HepG2 (cell line): Measurements from ENCODE around the gene IQSEC1. TPM values are rescaled to one million over a fixed set of nuclear protein-coding genes. Genes with fewer than 3 reads are reported as not detected.

ENCODE experiments used
- ATAC-seq: fragments of 200-7000 bp; cut with Tn5 transposase; 3 replicates; pipeline ENCODE4 v1.9.1; 2020; ENCODE audit warnings: mild to moderate bottlenecking, moderate library complexity
- BruUV-seq: library from RNA; stranded (reverse); fragments of 400-500 nt; replicated peaks from 2 replicates; lab custom pipeline; 2021; lab: Mats Ljungman, UMichigan
- CTCF ChIA-PET: fragments of 300-600 bp; formaldehyde crosslinking; extraction: SDS; loops from one replicate; lab custom pipeline; 2021; ENCODE audit warnings: low total read pairs, inconsistent platforms, low intra/inter-chr PET ratio; lab: Yijun Ruan, JAX
- POLR2A ChIA-PET: fragments of 350-600 bp; sonication (Branson Sonifier 250); formaldehyde crosslinking; loops from one replicate; lab custom pipeline; 2020; ENCODE audit warnings: antibody characterized with exemption, inconsistent platforms; lab: Yijun Ruan, JAX
- DNase-seq: peaks from one replicate; pipeline ENCODE4 v3.0.0-alpha.2; 2015; ENCODE audit warnings: low spot score
- FAIRE-seq: peaks from 3 replicates; lab custom pipeline; 2011; peaks lifted over from hg19 to GRCh38; lab: Jason Lieb, UNC
- H2AFZ ChIP-seq: one replicate; pipeline ENCODE4 v1.6.1; 2011; ENCODE audit warnings: low read length, inconsistent platforms
- H3K27ac ChIP-seq: fragments of 300-600 bp; 3 replicates; pipeline ENCODE4 v1.8.0; 2011; ENCODE audit warnings: mixed run types, mild to moderate bottlenecking, mixed read lengths, low read length, inconsistent platforms; ENCODE audit not compliant: insufficient read depth; ENCODE audit errors: extremely low read length
- H3K27me3 ChIP-seq, 2 experiments: fragments of 200-600 bp in 1 of 2; 2 replicates in 1 of 2; 3 replicates in 1 of 2; pipeline versions ENCODE4 v1.6.0 to v1.8.0; 2011; ENCODE audit warnings: low read length in 2 of 2, mild to moderate bottlenecking in 2 of 2, moderate library complexity in 2 of 2, inconsistent platforms in 1 of 2; ENCODE audit not compliant: insufficient read depth in 2 of 2, control insufficient read depth in 1 of 2
- H3K36me3 ChIP-seq, 2 experiments: fragments of 200-600 bp in 1 of 2; replicated peaks in 1 of 2; 2 replicates in 1 of 2; 3 replicates in 1 of 2; pipeline versions ENCODE4 v1.5.1 to v1.8.0; 2011; ENCODE audit warnings: low read length in 2 of 2, inconsistent platforms in 1 of 2; ENCODE audit not compliant: insufficient read depth in 2 of 2, control insufficient read depth in 1 of 2
- H3K4me1 ChIP-seq: 2 replicates; pipeline ENCODE4 v1.5.1; 2012; ENCODE audit warnings: low read length, inconsistent platforms; ENCODE audit not compliant: insufficient read depth
- H3K4me2 ChIP-seq: 2 replicates; pipeline ENCODE4 v1.6.0; 2011; ENCODE audit warnings: low read depth, low read length, inconsistent platforms
- H3K4me3 ChIP-seq, 3 experiments: fragments of 200-600 bp in 1 of 3; sonication (generic), shearing (Covaris generic) in 1 of 3; replicated peaks in 1 of 3; 2 replicates each; pipeline ENCODE4 v1.5.1; 2011 to 2016; ENCODE audit warnings: low read length in 3 of 3, inconsistent platforms in 2 of 3, low read depth in 2 of 3, mild to moderate bottlenecking in 2 of 3, control low read depth in 1 of 3, mixed read lengths in 1 of 3; ENCODE audit not compliant: insufficient read depth in 1 of 3
- H3K79me2 ChIP-seq: one replicate; pipeline ENCODE4 v1.6.1; 2011; ENCODE audit warnings: low read length, inconsistent platforms; ENCODE audit not compliant: insufficient read depth
- H3K9ac ChIP-seq: 2 replicates; pipeline ENCODE4 v1.6.0; 2011; ENCODE audit warnings: mild to moderate bottlenecking, low read depth, low read length, inconsistent platforms; ENCODE audit not compliant: insufficient read depth
- H3K9me3 ChIP-seq: 2 replicates; pipeline ENCODE4 v1.5.1; 2012; ENCODE audit warnings: mild to moderate bottlenecking, low read length
- H4K20me1 ChIP-seq: 2 replicates; pipeline ENCODE4 v1.6.0; 2011; ENCODE audit warnings: inconsistent platforms, mild to moderate bottlenecking, low read length, moderate library complexity; ENCODE audit not compliant: insufficient read depth
- CCDC6 ChIP-seq: sonication (generic); formaldehyde crosslinking; IDR thresholded peaks from 2 replicates; pipeline ENCODE4 v1.8.1; 2022; ENCODE audit warnings: mild to moderate bottlenecking, missing genetic modification reagents, moderate library complexity
- EED ChIP-seq: sonication (generic); formaldehyde crosslinking; IDR thresholded peaks from 2 replicates; pipeline ENCODE4 v1.5.0; 2020; ENCODE audit warnings: mild to moderate bottlenecking, missing genetic modification reagents
- FOSL2 ChIP-seq: sonication (generic); formaldehyde crosslinking; IDR thresholded peaks from 2 replicates; pipeline ENCODE4 v1.4.0; 2020; ENCODE audit warnings: missing genetic modification reagents
- MYC ChIP-seq: sonication (generic); formaldehyde crosslinking; IDR thresholded peaks from 2 replicates; pipeline ENCODE4 v1.9.0; 2021; ENCODE audit warnings: missing genetic modification reagents, borderline replicate concordance
- NCOA5 ChIP-seq: sonication (generic); formaldehyde crosslinking; IDR thresholded peaks from 2 replicates; pipeline ENCODE4 v1.4.0; 2020; ENCODE audit warnings: missing genetic modification reagents
- NFE2L2 ChIP-seq: fragments of 150-350 bp; IDR thresholded peaks from 2 replicates; pipeline ENCODE4 v1.6.1; 2014; ENCODE audit warnings: low read length
- RCOR2 ChIP-seq: IDR thresholded peaks from 2 replicates; pipeline ENCODE4 v1.6.1; 2016; ENCODE audit warnings: missing biosample characterization, missing genetic modification reagents
- REPIN1 ChIP-seq: sonication (generic); formaldehyde crosslinking; IDR thresholded peaks from 2 replicates; pipeline ENCODE4 v1.8.0; 2022; ENCODE audit warnings: missing genetic modification reagents, low read depth, mild to moderate bottlenecking, borderline replicate concordance
- SIN3A ChIP-seq: IDR thresholded peaks from 2 replicates; pipeline ENCODE4 v1.6.1; 2011; ENCODE audit warnings: low read depth, mild to moderate bottlenecking, control low read depth, low read length, borderline replicate concordance
- YEATS4 ChIP-seq: sonication (generic); formaldehyde crosslinking; IDR thresholded peaks from 2 replicates; pipeline ENCODE4 v1.4.0; 2020; ENCODE audit warnings: missing genetic modification reagents, borderline replicate concordance
- ZFX ChIP-seq: sonication (generic); formaldehyde crosslinking; IDR thresholded peaks from 2 replicates; pipeline ENCODE4 v1.4.0; 2020; ENCODE audit warnings: mild to moderate bottlenecking, low read depth, missing genetic modification reagents, moderate library complexity
- ZNF678 ChIP-seq: sonication (generic); formaldehyde crosslinking; IDR thresholded peaks from 2 replicates; pipeline ENCODE4 v1.4.0; 2020; ENCODE audit warnings: mild to moderate bottlenecking, missing genetic modification reagents
- ZSCAN9 ChIP-seq: IDR thresholded peaks from 2 replicates; pipeline ENCODE4 v1.6.1; 2016; ENCODE audit warnings: borderline replicate concordance
- WGBS: methylation state at CpG from one replicate; pipeline ENCODE4 v1.1.6; 2017; ENCODE audit warnings: low lambda C conversion rate; 5-methylcytosine and 5-hydroxymethylcytosine counted together
- in situ Hi-C: cut with HindIII; loops from 2 replicates; pipeline ENCODE4 v1.10.0; 2017; ENCODE audit warnings: low pct_unique_long_range_greater_than_20kb; ENCODE audit not compliant: extremely low pct_ligation_motif_present
- intact Hi-C: fragments of 100-400 bp; cut with micrococcal nuclease; formaldehyde crosslinking; loops from one replicate; pipeline ENCODE4 v1.10.0; 2022; ENCODE audit not compliant: unreplicated experiment
- polyA plus RNA-seq, 8 experiments: library from polyadenylated mRNA; depleted of rRNA in 3 of 8; stranded (reverse) in 7 of 8; unstranded in 1 of 8; fragments of >200 nt; fragmentation: Illumina TruSeq in 4 of 8; extraction: Trizol in 4 of 8; gene quantifications; 2 replicates each; pipeline versions ENCODE4 v1.2.1 to v1.2.3, GENCODE V29; 2011 to 2016; ENCODE audit warnings: low read depth in 4 of 8, missing spikeins in 1 of 8, mixed read lengths in 1 of 8; ENCODE audit not compliant: insufficient read depth in 1 of 8
- total RNA-seq, 5 experiments: library from RNA; depleted of rRNA; stranded (reverse); fragments of >200 nt; fragmentation: Illumina TruSeq; extraction: Trizol; gene quantifications; 2 replicates each; pipeline ENCODE4 v1.2.3, GENCODE V29; 2016; ENCODE audit warnings: low read depth in 1 of 5
- TF ChIP-seq, protein P1 (sequence below): sonication (generic); formaldehyde crosslinking; IDR thresholded peaks from 2 replicates; pipeline ENCODE4 v1.9.0; 2022; ENCODE audit warnings: missing genetic modification reagents, mild to moderate bottlenecking, borderline replicate concordance
- TF ChIP-seq, protein P2 (sequence below): sonication (generic); formaldehyde crosslinking; IDR thresholded peaks from 2 replicates; pipeline ENCODE4 v1.5.0; 2020; ENCODE audit warnings: missing genetic modification reagents
- TF ChIP-seq, protein P3 (sequence below): sonication (generic); formaldehyde crosslinking; IDR thresholded peaks from 2 replicates; pipeline ENCODE4 v1.4.0; 2020; ENCODE audit warnings: mild to moderate bottlenecking, missing genetic modification reagents

IQSEC1 gene
- total and polyA plus RNA-seq, 2 of the 13 experiments (the other 11 are each of a cell fraction or from before 2014, with no cell fraction given), result 17.4 to 20.2 TPM

DNA sequence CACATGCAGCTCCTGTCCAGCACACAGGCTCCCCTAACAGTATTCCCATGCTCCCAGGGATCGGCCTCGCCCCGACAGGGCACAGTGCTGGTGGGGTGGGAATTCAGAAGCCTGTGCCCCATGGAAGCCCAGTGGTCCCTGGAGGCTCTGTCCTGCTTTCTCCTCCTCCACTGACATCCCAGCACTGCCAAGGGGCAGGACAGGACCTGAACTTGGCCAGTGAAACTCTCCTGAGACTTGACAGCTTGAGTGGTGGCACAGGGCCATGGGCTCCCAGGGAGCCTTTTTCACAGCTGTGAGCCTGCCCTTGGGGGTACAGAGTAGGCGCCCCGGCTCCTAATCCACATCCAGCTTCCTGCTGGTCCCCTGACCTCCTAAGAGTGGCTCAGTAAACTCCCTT is 38.4 kb downstream of the IQSEC1 start:
- BruUV-seq, result no TSS peak
- Histone ChIP-seq H3K27me3 (no peaks in the 10 kb centered on the region), H3K4me1 (no peaks in the 10 kb centered on the region), H3K9ac (no peak overlapping the region), H3K36me3 (no peaks in the 10 kb centered on the region), H3K9me3 (no peaks in the 10 kb centered on the region), H3K4me2 (no peak overlapping the region), H3K4me3 (no peak overlapping the region), H4K20me1 (no peaks in the 10 kb centered on the region), H3K79me2 (no peaks in the 10 kb centered on the region), H2AFZ (no peak overlapping the region), H3K27ac (no peak overlapping the region)
- DNase-seq, result no peak
- ChIA-PET CTCF (no interaction called here), POLR2A (no interaction called here)
- in situ Hi-C loops, result no loop called here
- ATAC-seq, result no peak
- FAIRE-seq, result no peak
- intact Hi-C loops, result no loop called here
- 100% methylated on average over 2 of the region's 5 CpGs for WGBS
- no peak for TF ChIP-seq FOSL2
- no peak for TF ChIP-seq NCOA5 (CRISPR knock-in tag)
- no peak for TF ChIP-seq ZNF678 (CRISPR knock-in tag)
- TF ChIP-seq, protein P1, sequence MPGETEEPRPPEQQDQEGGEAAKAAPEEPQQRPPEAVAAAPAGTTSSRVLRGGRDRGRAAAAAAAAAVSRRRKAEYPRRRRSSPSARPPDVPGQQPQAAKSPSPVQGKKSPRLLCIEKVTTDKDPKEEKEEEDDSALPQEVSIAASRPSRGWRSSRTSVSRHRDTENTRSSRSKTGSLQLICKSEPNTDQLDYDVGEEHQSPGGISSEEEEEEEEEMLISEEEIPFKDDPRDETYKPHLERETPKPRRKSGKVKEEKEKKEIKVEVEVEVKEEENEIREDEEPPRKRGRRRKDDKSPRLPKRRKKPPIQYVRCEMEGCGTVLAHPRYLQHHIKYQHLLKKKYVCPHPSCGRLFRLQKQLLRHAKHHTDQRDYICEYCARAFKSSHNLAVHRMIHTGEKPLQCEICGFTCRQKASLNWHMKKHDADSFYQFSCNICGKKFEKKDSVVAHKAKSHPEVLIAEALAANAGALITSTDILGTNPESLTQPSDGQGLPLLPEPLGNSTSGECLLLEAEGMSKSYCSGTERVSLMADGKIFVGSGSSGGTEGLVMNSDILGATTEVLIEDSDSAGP (CRISPR knock-in tag), result no peak
- TF ChIP-seq, protein P2, sequence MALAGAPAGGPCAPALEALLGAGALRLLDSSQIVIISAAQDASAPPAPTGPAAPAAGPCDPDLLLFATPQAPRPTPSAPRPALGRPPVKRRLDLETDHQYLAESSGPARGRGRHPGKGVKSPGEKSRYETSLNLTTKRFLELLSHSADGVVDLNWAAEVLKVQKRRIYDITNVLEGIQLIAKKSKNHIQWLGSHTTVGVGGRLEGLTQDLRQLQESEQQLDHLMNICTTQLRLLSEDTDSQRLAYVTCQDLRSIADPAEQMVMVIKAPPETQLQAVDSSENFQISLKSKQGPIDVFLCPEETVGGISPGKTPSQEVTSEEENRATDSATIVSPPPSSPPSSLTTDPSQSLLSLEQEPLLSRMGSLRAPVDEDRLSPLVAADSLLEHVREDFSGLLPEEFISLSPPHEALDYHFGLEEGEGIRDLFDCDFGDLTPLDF (CRISPR knock-in tag), result no peak
- TF ChIP-seq REPIN1 (CRISPR knock-in tag), result no peak
- TF ChIP-seq RCOR2 (CRISPR knock-in tag), result no peak
- no peak for TF ChIP-seq ZSCAN9 (CRISPR knock-in tag)
- TF ChIP-seq SIN3A, result no peak
- no peak for TF ChIP-seq YEATS4
- TF ChIP-seq ZFX (CRISPR knock-in tag), result no peak
- TF ChIP-seq CCDC6 (CRISPR knock-in tag), result no peak
- TF ChIP-seq, protein P3, sequence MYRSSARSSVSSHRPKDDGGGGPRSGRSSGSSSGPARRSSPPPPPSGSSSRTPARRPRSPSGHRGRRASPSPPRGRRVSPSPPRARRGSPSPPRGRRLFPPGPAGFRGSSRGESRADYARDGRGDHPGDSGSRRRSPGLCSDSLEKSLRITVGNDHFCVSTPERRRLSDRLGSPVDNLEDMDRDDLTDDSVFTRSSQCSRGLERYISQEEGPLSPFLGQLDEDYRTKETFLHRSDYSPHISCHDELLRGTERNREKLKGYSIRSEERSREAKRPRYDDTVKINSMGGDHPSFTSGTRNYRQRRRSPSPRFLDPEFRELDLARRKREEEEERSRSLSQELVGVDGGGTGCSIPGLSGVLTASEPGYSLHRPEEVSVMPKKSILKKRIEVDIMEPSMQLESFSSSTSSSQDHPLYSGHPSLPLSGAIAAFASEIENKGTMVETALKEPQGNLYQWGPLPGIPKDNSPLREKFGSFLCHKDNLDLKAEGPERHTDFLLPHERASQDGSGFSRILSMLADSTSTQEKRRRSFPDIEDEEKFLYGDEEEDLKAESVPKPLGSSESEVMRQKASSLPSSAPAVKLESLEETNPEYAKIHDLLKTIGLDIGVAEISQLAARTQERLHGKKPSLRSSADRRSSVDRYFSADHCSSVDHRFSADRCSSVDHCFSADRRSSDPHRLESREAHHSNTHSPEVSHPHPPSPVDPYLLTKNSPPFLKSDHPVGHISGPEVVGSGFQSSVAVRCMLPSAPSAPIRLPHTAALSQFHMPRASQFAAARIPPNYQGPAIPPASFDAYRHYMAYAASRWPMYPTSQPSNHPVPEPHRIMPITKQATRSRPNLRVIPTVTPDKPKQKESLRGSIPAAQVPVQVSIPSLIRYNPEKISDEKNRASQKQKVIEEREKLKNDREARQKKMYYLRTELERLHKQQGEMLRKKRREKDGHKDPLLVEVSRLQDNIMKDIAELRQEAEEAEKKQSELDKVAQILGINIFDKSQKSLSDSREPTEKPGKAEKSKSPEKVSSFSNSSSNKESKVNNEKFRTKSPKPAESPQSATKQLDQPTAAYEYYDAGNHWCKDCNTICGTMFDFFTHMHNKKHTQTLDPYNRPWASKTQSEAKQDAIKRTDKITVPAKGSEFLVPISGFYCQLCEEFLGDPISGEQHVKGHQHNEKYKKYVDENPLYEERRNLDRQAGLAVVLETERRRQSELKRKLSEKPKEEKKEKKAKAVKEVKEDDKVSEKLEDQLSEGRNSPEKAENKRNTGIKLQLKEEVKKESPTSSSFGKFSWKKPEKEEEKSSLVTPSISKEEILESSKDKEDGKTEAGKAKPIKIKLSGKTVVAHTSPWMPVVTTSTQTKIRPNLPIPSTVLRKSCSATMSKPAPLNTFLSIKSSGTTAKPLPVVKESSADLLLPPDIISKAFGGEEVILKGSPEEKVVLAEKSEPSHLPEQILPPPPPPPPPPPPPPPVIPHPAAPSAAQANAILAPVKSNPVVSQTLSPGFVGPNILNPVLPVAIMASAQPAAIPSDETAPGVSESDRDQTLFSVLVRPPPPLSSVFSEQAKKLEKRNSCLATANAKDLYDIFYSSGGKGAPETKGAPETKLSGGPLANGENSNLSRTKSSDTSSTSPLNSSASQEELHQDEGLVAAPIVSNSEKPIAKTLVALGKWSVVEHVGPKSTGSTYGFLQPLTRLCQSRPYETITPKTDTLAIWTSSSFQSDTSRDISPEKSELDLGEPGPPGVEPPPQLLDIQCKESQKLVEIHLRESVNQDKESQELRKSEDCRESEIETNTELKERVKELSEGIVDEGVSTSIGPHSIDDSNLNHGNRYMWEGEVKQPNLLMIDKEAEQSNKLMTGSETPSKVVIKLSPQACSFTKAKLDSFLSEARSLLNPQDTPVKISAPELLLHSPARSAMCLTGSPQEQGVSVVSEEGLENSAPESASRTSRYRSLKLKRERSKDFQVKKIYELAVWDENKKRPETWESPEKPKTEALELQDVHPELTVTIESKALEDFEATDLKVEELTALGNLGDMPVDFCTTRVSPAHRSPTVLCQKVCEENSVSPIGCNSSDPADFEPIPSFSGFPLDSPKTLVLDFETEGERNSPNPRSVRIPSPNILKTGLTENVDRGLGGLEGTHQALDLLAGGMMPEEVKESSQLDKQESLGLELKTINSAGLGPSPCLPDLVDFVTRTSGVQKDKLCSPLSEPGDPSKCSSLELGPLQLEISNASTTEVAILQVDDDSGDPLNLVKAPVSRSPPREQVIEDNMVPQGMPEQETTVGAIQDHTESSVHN (CRISPR knock-in tag), result no peak
- no peak for TF ChIP-seq EED (CRISPR knock-in tag)
- no peak for TF ChIP-seq MYC (CRISPR knock-in tag)
- TF ChIP-seq NFE2L2, result no peak
